MM.1S (cell line): ENCODE results near the gene CLMP.

ENCODE experiments used
- DNase-seq: peaks from one replicate; pipeline ENCODE4 v3.0.0-alpha.2; 2015
- H2AFZ ChIP-seq: fragments of 300-600 bp; sonication (generic); 2 replicates; pipeline ENCODE4 v1.6.0; 2016; ENCODE audit warnings: antibody characterized with exemption, low read length
- H3F3A ChIP-seq: fragments of 300-600 bp; sonication (generic); 2 replicates; pipeline ENCODE4 v1.6.1; 2016; ENCODE audit warnings: mild to moderate bottlenecking, antibody characterized with exemption, low read length, moderate library complexity, mixed read lengths; ENCODE audit not compliant: insufficient read depth
- H3K27ac ChIP-seq: fragments of 300-600 bp; sonication (generic); 2 replicates; pipeline ENCODE4 v1.5.1; 2016; ENCODE audit warnings: mild to moderate bottlenecking, low read length
- H3K27me3 ChIP-seq: fragments of 300-600 bp; sonication (generic); replicated peaks from 2 replicates; pipeline ENCODE4 v1.6.0; 2016; ENCODE audit warnings: low read length; ENCODE audit not compliant: insufficient read depth
- H3K36me3 ChIP-seq: fragments of 300-600 bp; sonication (generic); replicated peaks from 2 replicates; pipeline ENCODE4 v1.6.1; 2016; ENCODE audit warnings: mild to moderate bottlenecking, low read length, mixed read lengths; ENCODE audit not compliant: insufficient read depth
- H3K4me1 ChIP-seq: fragments of 300-600 bp; sonication (generic); 2 replicates; pipeline ENCODE4 v1.6.1; 2016; ENCODE audit warnings: low read length, mixed read lengths
- H3K4me2 ChIP-seq: fragments of 300-600 bp; sonication (generic); 2 replicates; pipeline ENCODE4 v1.6.0; 2016; ENCODE audit warnings: low read depth, low read length
- H3K4me3 ChIP-seq: fragments of 300-600 bp; sonication (generic); 2 replicates; pipeline ENCODE4 v1.5.1; 2016; ENCODE audit warnings: low read length, mixed read lengths
- H3K79me2 ChIP-seq: fragments of 300-600 bp; sonication (generic); 2 replicates; pipeline ENCODE4 v1.6.1; 2016; ENCODE audit warnings: mixed run types, low read length, mixed read lengths
- H3K9ac ChIP-seq: fragments of 300-600 bp; sonication (generic); 2 replicates; pipeline ENCODE4 v1.6.1; 2016; ENCODE audit warnings: low read length, mixed read lengths
- H3K9me2 ChIP-seq: fragments of 300-600 bp; sonication (generic); replicated peaks from 2 replicates; pipeline ENCODE4 v1.6.1; 2016; ENCODE audit warnings: mild to moderate bottlenecking, low read length, mixed read lengths; ENCODE audit not compliant: insufficient read depth
- H3K9me3 ChIP-seq: fragments of 300-600 bp; sonication (generic); replicated peaks from 2 replicates; pipeline ENCODE4 v1.6.1; 2016; ENCODE audit warnings: mild to moderate bottlenecking, low read length, mixed read lengths; ENCODE audit not compliant: insufficient read depth
- H4K20me1 ChIP-seq: fragments of 300-600 bp; sonication (generic); 2 replicates; pipeline ENCODE4 v1.6.1; 2016; ENCODE audit warnings: mild to moderate bottlenecking, low read length, moderate library complexity, mixed read lengths; ENCODE audit not compliant: insufficient read depth
- CTCF ChIP-seq: fragments of 300-600 bp; sonication (generic); IDR thresholded peaks from 2 replicates; pipeline ENCODE4 v1.5.1; 2016; ENCODE audit warnings: antibody characterized with exemption, low read length, mixed read lengths
- EZH2 ChIP-seq: fragments of 300-600 bp; sonication (generic); optimal IDR thresholded peaks from 2 replicates; pipeline ENCODE3; 2017; ENCODE audit warnings: low read depth, mild to moderate bottlenecking, antibody characterized with exemption, low read length, mixed read lengths
- EZH2phosphoT487 ChIP-seq: fragments of 300-600 bp; sonication (generic); IDR thresholded peaks from 2 replicates; pipeline ENCODE4 v1.6.1; 2018; ENCODE audit warnings: antibody characterized with exemption, low read length

Gene CLMP

GRCh38 chr11:123054301-123055065, 140.6 kb downstream of the CLMP start:
- Histone ChIP-seq H3F3A (peaks cover 75% of the 10 kb centered on the region), H3K36me3 (peaks cover 31% of the 10 kb centered on the region), H3K27me3 (no peaks in the 10 kb centered on the region), H3K9ac (no peak overlapping the region), H3K9me2 (no peaks in the 10 kb centered on the region), H3K4me1 (peaks cover 25% of the 10 kb centered on the region), H3K79me2 (peaks cover 31% of the 10 kb centered on the region), H3K9me3 (no peaks in the 10 kb centered on the region), H4K20me1 (peaks cover 54% of the 10 kb centered on the region), H3K4me2 (no peak overlapping the region), H2AFZ (no peak overlapping the region), H3K27ac (peak overlapping the region; percentile 44; the same call in 1 of the 2 replicates), H3K4me3 (no peak overlapping the region)
- TF ChIP-seq EZH2 (no peak), CTCF (peak; percentile 66), EZH2phosphoT487 (no peak)
- DNase-seq: peak; percentile 77

- no peaks in the 10 kb centered on the region for H3K27me3 ChIP-seq
- H3K4me2 ChIP-seq: no peak overlapping the region
- peaks cover 17% of the 10 kb centered on the region for H3K79me2 ChIP-seq
- H3K4me3 ChIP-seq: no peak overlapping the region
- H3K4me1 ChIP-seq: peaks cover 15% of the 10 kb centered on the region
- no peaks in the 10 kb centered on the region for H3K9me2 ChIP-seq
- no peak overlapping the region for H3K27ac ChIP-seq
- no peaks in the 10 kb centered on the region for H3K9me3 ChIP-seq
- DNase-seq: no peak
- H3F3A ChIP-seq: peaks cover 61% of the 10 kb centered on the region
- H3K36me3 ChIP-seq: peaks cover 19% of the 10 kb centered on the region
- H2AFZ ChIP-seq: no peak overlapping the region
- H4K20me1 ChIP-seq: peaks cover 40% of the 10 kb centered on the region
- TF ChIP-seq CTCF: no peak
- TF ChIP-seq EZH2: no peak
- TF ChIP-seq EZH2phosphoT487: no peak
- no peak overlapping the region for H3K9ac ChIP-seq
Measured at GRCh38 chr11:123052901-123053721, 141.9 kb downstream of the CLMP start.

GRCh38 chr11:123051634-123052033, 143.4 kb downstream of the CLMP start:
- Histone ChIP-seq H3K4me2 (no peak overlapping the region), H3K4me1 (peaks cover 5% of the 10 kb centered on the region; the same call in 1 of the 2 replicates), H2AFZ (no peak overlapping the region), H4K20me1 (peaks cover 25% of the 10 kb centered on the region), H3K9me2 (no peaks in the 10 kb centered on the region), H3K79me2 (peaks cover 3% of the 10 kb centered on the region; the same call in 1 of the 2 replicates), H3K4me3 (no peak overlapping the region), H3K27me3 (no peaks in the 10 kb centered on the region), H3K9ac (no peak overlapping the region), H3F3A (peaks cover 46% of the 10 kb centered on the region), H3K9me3 (no peaks in the 10 kb centered on the region), H3K36me3 (peaks cover 7% of the 10 kb centered on the region), H3K27ac (no peak overlapping the region)
- TF ChIP-seq EZH2 (no peak), CTCF (no peak), EZH2phosphoT487 (no peak)
- DNase-seq: no peak
